OCI-LY1 (cell line): ENCODE measurements around the gene BGLAP.

ENCODE experiments used
- EZH2 ChIP-seq: fragments of 200-600 bp; sonication (generic), shearing (Covaris generic); IDR thresholded peaks from 2 replicates; pipeline ENCODE4 v1.8.0; 2017; ENCODE audit warnings: borderline replicate concordance, mixed run types, mild to moderate bottlenecking, antibody characterized with exemption, low read length, moderate library complexity, mixed read lengths
- TF ChIP-seq, protein P1 (sequence below): fragments of 200-600 bp; sonication (generic), shearing (Covaris generic); IDR thresholded peaks from 2 replicates; pipeline ENCODE4 v1.5.1; 2017; ENCODE audit warnings: mild to moderate bottlenecking, antibody characterized with exemption, low read length, moderate library complexity, mixed read lengths

DNA sequence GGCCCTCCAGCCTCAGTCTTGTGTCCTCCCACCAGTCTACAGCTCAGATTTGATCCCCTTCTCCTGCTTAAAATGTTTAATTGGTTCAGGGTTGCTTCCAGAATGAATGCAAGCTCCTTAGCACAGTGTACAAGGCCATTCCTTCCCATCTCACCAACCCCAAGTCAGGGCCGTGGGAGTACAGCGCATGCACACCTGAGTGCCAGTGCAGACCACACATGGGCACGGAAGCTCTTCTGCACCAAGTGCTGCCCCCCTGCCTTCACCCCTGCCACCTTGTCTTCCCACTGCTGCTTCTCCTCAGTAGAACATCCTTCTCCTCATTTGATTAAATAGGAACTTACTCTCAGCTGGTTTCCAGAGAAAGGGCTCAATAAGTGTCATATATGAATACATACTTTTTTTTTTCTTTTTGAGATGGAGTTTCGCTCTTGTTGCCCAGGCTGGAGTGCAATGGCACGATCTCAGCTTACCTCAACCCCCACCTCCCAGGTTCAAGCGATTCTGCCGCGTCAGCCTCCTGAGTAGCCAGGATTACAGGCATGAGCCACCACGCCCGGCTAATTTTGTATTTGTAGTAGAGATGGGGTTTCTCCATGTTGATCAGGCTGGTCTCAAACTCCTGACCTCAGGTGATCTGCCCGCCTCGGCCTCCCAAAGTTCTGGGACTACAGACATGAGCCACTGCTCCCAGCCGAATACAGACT lies 19.8 kb upstream of the BGLAP start:
- TF ChIP-seq, protein P1, sequence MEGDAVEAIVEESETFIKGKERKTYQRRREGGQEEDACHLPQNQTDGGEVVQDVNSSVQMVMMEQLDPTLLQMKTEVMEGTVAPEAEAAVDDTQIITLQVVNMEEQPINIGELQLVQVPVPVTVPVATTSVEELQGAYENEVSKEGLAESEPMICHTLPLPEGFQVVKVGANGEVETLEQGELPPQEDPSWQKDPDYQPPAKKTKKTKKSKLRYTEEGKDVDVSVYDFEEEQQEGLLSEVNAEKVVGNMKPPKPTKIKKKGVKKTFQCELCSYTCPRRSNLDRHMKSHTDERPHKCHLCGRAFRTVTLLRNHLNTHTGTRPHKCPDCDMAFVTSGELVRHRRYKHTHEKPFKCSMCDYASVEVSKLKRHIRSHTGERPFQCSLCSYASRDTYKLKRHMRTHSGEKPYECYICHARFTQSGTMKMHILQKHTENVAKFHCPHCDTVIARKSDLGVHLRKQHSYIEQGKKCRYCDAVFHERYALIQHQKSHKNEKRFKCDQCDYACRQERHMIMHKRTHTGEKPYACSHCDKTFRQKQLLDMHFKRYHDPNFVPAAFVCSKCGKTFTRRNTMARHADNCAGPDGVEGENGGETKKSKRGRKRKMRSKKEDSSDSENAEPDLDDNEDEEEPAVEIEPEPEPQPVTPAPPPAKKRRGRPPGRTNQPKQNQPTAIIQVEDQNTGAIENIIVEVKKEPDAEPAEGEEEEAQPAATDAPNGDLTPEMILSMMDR = no peak
- TF ChIP-seq EZH2 = no peak
